ENCODE data around the gene TTBK2. TPM values are rescaled to one million over a fixed set of nuclear protein-coding genes. Genes with fewer than 3 reads are reported as not detected.
A peak's percentile ranks its signal among the peaks of the same experiment; 100 is the strongest.
"Not testable (repeated sequence)": the region's sequence is repeated elsewhere in the genome, so short reads cannot be mapped to it uniquely, and the experiment has no call there.

The TTBK2 gene
- 10 to 100 TPM; 26.2 to 30.7 (median 26.9) TPM for total RNA-seq
- total RNA-seq (2013): 19.4 TPM
- total RNA-seq: 18.3 to 115 (median 55.7) reads per million in 29 experiments

DNA sequence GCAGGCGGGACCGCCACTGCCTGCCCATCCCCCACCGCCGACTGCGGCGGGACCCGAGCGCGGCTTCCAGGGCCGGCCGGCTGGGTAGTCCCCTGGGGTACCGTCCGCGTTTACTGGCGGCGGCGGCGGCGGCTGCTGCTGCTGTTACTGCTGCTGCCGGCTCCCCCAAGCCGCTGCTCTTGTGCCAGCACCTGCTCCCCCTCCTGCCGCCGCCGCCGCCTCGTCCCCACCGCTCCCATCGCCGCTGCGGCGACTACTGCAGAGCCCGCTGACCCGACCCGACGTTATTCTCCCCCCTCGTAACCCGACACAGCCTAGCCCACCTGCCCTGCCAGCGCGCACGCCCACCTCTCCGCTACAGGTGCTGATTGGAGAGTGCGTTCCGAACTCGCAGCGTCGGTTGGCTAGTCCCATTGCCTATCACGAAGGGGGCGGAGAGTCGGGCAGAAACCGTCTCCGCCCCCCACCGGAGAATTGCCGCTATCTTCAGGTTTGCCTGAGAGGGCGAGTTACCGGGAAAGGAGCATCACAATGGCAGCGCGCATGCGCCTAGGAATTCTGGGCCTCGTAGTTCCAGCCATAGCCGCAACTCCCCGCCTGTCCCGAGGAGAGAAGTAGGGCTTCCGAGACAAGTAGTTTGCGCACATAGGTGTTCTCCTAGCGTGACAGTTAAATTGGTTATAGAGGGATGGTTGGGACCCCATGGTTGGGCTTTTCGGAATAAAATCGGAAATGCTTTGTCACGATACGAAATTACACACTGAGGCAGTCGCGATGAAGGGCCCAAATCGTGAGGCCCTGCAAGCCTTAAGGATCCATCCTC lies at the start of gene TTBK2:
Gene TTBK2 (minus strand): TSS at position 260 of the 823 bp plus-strand sequence. CDS start 42,161 bp downstream, outside the sequence.
- Mint-ChIP-seq H3K27ac (peak within 1 kb of the TSS; percentile 93 to 94), H3K4me3 (peak within 1 kb of the TSS; percentile 98), H3K36me3 (no peaks in the 10 kb centered on the region), H3K9me3 (no peaks in the 10 kb centered on the region), H3K4me1 (peaks cover 29 to 39% (median 37%) of the 10 kb centered on the region in 3 donors), H3K27me3 (no peaks in the 10 kb centered on the region)
- peak within 1 kb of the TSS; percentile 43 for H3K27ac ChIP-seq (ENCODE audit: low read length)
- no peaks in the 10 kb centered on the region for H3K9me3 ChIP-seq
- ChIA-PET CTCF (interaction anchor here in 1 of 2 donors (0.8 to 1.4 kb wide), 2 partner anchors 8 to 10 kb away, joined by 3 to 4 read pairs; no protein-coding TSS in a partner anchor), POLR2A (no interaction called here)
- no peaks in the 10 kb centered on the region for H3K27me3 ChIP-seq (replicated peaks in 1 of 2; ENCODE audit: control insufficient read depth in 2 of 2, extremely low read depth in 1 of 2, insufficient read depth in 2 of 2, low read length in 1 of 2)
- no peaks in the 10 kb centered on the region for H3K36me3 ChIP-seq (ENCODE audit: control insufficient read depth in 2 of 2, extremely low read depth in 1 of 2, insufficient read depth in 1 of 2, low read length in 1 of 2)
- ATAC-seq (replicated peaks in 1 of 4): peak; percentile 94 to 98 (median 95)
- H3K4me1 ChIP-seq (ENCODE audit: control insufficient read depth in 1 of 2, extremely low read depth in 1 of 2, insufficient read depth in 2 of 2, low read length in 2 of 2): peaks cover 14% of the 10 kb centered on the region in 2 experiments
- H3K4me3 ChIP-seq (ENCODE audit: control insufficient read depth in 1 of 2, extremely low read depth in 1 of 2, low read length in 1 of 2): peak within 1 kb of the TSS; percentile 75 to 85
- WGBS (ENCODE audit: insufficient coverage): under 1% methylated on average over 71 of the region's 72 CpGs
- DNase-seq: peak; percentile 92 to 99 (median 95)

- Histone ChIP-seq H3K27ac (ENCODE audit: low read length) (no peak overlapping the region), H3K27me3 (replicated peaks in 1 of 2; ENCODE audit: control insufficient read depth in 2 of 2, extremely low read depth in 1 of 2, insufficient read depth in 2 of 2, low read length in 1 of 2) (no peaks in the 10 kb centered on the region), H3K4me1 (ENCODE audit: control insufficient read depth in 1 of 2, extremely low read depth in 1 of 2, insufficient read depth in 2 of 2, low read length in 2 of 2) (no peaks in the 10 kb centered on the region), H3K4me3 (ENCODE audit: control insufficient read depth in 1 of 2, extremely low read depth in 1 of 2, low read length in 1 of 2) (no peak overlapping the region), H3K9me3 (no peaks in the 10 kb centered on the region), H3K36me3 (ENCODE audit: control insufficient read depth in 2 of 2, extremely low read depth in 1 of 2, insufficient read depth in 1 of 2, low read length in 1 of 2) (peaks cover 5 to 73% of the 10 kb centered on the region in 2 donors)
- CTCF ChIA-PET: no interaction called here
- Mint-ChIP-seq H3K36me3 (peaks cover 58% of the 10 kb centered on the region), H3K27ac (no peak overlapping the region), H3K4me1 (no peaks in the 10 kb centered on the region), H3K27me3 (no peaks in the 10 kb centered on the region), H3K4me3 (no peak overlapping the region), H3K9me3 (no peaks in the 10 kb centered on the region)
- DNase-seq: no peak
- POLR2A ChIA-PET: no interaction called here
- 100% methylated on average over 5 of the region's 5 CpGs for WGBS (ENCODE audit: insufficient coverage)
- no peak for ATAC-seq (replicated peaks in 1 of 4)
Observed at GRCh38 chr15:42964476-42964875, 43.9 kb upstream of the TTBK2 start.

- no peak overlapping the region for H3K27ac Mint-ChIP-seq
- no peak overlapping the region for H3K4me3 ChIP-seq (ENCODE audit: control insufficient read depth in 1 of 2, extremely low read depth in 1 of 2, low read length in 1 of 2)
- peaks cover 80% of the 10 kb centered on the region for H3K36me3 Mint-ChIP-seq
- no peaks in the 10 kb centered on the region for H3K27me3 Mint-ChIP-seq
- CTCF ChIA-PET: no interaction called here
- POLR2A ChIA-PET: no interaction called here
- peaks cover 12 to 75% of the 10 kb centered on the region in 2 donors for H3K36me3 ChIP-seq (ENCODE audit: control insufficient read depth in 2 of 2, extremely low read depth in 1 of 2, insufficient read depth in 1 of 2, low read length in 1 of 2)
- no peak for DNase-seq
- no peaks in the 10 kb centered on the region for H3K9me3 ChIP-seq
- no peaks in the 10 kb centered on the region for H3K4me1 ChIP-seq (ENCODE audit: control insufficient read depth in 1 of 2, extremely low read depth in 1 of 2, insufficient read depth in 2 of 2, low read length in 2 of 2)
- no peak overlapping the region for H3K4me3 Mint-ChIP-seq
- ATAC-seq (replicated peaks in 1 of 4): no peak
- no peaks in the 10 kb centered on the region for H3K9me3 Mint-ChIP-seq
- H3K27me3 ChIP-seq (replicated peaks in 1 of 2; ENCODE audit: control insufficient read depth in 2 of 2, extremely low read depth in 1 of 2, insufficient read depth in 2 of 2, low read length in 1 of 2): no peaks in the 10 kb centered on the region
- H3K27ac ChIP-seq (ENCODE audit: low read length): no peak overlapping the region
- no peaks in the 10 kb centered on the region for H3K4me1 Mint-ChIP-seq
Observed at GRCh38 chr15:42955518-42955917, 34.9 kb upstream of the TTBK2 start.

DNA sequence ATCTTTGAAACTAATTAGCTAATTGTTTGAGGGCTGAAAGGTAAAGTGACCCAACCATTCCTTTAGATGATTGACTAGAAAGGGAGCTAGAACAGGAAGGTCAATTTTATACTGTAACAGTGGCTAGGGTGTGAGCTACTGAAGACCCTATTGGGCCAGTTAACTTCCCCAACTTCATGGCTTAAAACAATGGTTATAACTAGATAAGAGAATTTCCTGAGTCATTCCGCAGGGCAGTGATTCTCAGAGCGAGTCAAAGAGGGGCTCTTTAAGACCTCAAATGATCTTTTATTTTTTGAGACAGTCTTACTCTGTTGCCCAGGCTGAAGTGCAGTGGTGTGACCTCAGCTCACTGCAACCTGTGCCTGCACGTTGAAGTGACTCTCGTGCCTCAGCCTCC lies 33.7 kb upstream of the TTBK2 start:
- no peak for ATAC-seq (replicated peaks in 1 of 4)
- POLR2A ChIA-PET: no interaction called here
- peaks cover 75% of the 10 kb centered on the region for H3K36me3 Mint-ChIP-seq
- DNase-seq: no peak
- no peaks in the 10 kb centered on the region for H3K27me3 ChIP-seq (replicated peaks in 1 of 2; ENCODE audit: control insufficient read depth in 2 of 2, extremely low read depth in 1 of 2, insufficient read depth in 2 of 2, low read length in 1 of 2)
- no peaks in the 10 kb centered on the region for H3K4me1 ChIP-seq (ENCODE audit: control insufficient read depth in 1 of 2, extremely low read depth in 1 of 2, insufficient read depth in 2 of 2, low read length in 2 of 2)
- H3K27ac Mint-ChIP-seq: no peak overlapping the region
- no peak overlapping the region for H3K27ac ChIP-seq (ENCODE audit: low read length)
- peaks cover 24 to 70% of the 10 kb centered on the region in 2 donors for H3K36me3 ChIP-seq (ENCODE audit: control insufficient read depth in 2 of 2, extremely low read depth in 1 of 2, insufficient read depth in 1 of 2, low read length in 1 of 2)
- H3K4me3 Mint-ChIP-seq: no peak overlapping the region
- no peaks in the 10 kb centered on the region for H3K4me1 Mint-ChIP-seq
- H3K4me3 ChIP-seq (ENCODE audit: control insufficient read depth in 1 of 2, extremely low read depth in 1 of 2, low read length in 1 of 2): no peak overlapping the region
- 100% methylated on average over 4 of the region's 4 CpGs for WGBS (ENCODE audit: insufficient coverage)
- H3K9me3 Mint-ChIP-seq: no peaks in the 10 kb centered on the region
- no peaks in the 10 kb centered on the region for H3K9me3 ChIP-seq
- CTCF ChIA-PET: no interaction called here
- no peaks in the 10 kb centered on the region for H3K27me3 Mint-ChIP-seq

DNA sequence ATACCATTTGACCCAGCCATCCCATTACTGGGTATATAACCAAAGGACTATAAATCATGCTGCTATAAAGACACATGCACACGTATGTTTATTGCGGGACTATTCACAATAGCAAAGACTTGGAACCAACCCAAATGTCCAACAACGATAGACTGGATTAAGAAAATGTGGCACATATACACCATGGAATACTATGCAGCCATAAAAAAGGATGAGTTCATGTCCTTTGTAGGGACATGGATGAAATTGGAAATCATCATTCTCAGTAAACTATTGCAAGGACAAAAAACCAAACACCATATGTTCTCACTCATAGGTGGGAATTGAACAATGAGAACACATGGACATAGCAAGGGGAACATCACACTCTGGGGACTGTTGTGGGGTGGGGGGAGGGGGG lies 28.3 kb upstream of the TTBK2 start:
- H3K9me3 ChIP-seq; POLR2A ChIA-PET; H3K4me3 Mint-ChIP-seq; H3K27me3 ChIP-seq (replicated peaks in 1 of 2; ENCODE audit: control insufficient read depth in 2 of 2, extremely low read depth in 1 of 2, insufficient read depth in 2 of 2, low read length in 1 of 2); H3K4me1 ChIP-seq (ENCODE audit: control insufficient read depth in 1 of 2, extremely low read depth in 1 of 2, insufficient read depth in 2 of 2, low read length in 2 of 2); H3K9me3 Mint-ChIP-seq; ATAC-seq (replicated peaks in 1 of 4); H3K27me3 Mint-ChIP-seq; H3K4me3 ChIP-seq (ENCODE audit: control insufficient read depth in 1 of 2, extremely low read depth in 1 of 2, low read length in 1 of 2); CTCF ChIA-PET; H3K27ac Mint-ChIP-seq; DNase-seq; H3K4me1 Mint-ChIP-seq; H3K27ac ChIP-seq (ENCODE audit: low read length): not testable (repeated sequence)
- WGBS (ENCODE audit: insufficient coverage): no CpG with 5 or more reads among the region's 3 CpGs
- H3K36me3 ChIP-seq (ENCODE audit: control insufficient read depth in 2 of 2, extremely low read depth in 1 of 2, insufficient read depth in 1 of 2, low read length in 1 of 2): peaks cover 16 to 65% of the 10 kb centered on the region in 2 donors
- H3K36me3 Mint-ChIP-seq: peaks cover 70% of the 10 kb centered on the region

GRCh38 chr15:42940527-42940926 lies 19.9 kb upstream of the TTBK2 start:
- Histone ChIP-seq H3K36me3 (ENCODE audit: control insufficient read depth in 2 of 2, extremely low read depth in 1 of 2, insufficient read depth in 1 of 2, low read length in 1 of 2) (peaks cover 0 to 18% of the 10 kb centered on the region in 2 donors), H3K9me3 (no peaks in the 10 kb centered on the region), H3K27ac (ENCODE audit: low read length) (no peak overlapping the region), H3K4me3 (ENCODE audit: control insufficient read depth in 1 of 2, extremely low read depth in 1 of 2, low read length in 1 of 2) (no peak overlapping the region), H3K4me1 (ENCODE audit: control insufficient read depth in 1 of 2, extremely low read depth in 1 of 2, insufficient read depth in 2 of 2, low read length in 2 of 2) (no peaks in the 10 kb centered on the region), H3K27me3 (replicated peaks in 1 of 2; ENCODE audit: control insufficient read depth in 2 of 2, extremely low read depth in 1 of 2, insufficient read depth in 2 of 2, low read length in 1 of 2) (no peaks in the 10 kb centered on the region)
- Mint-ChIP-seq H3K27me3 (no peaks in the 10 kb centered on the region), H3K36me3 (peaks cover 27% of the 10 kb centered on the region), H3K27ac (no peak overlapping the region), H3K4me3 (no peak overlapping the region), H3K4me1 (no peaks in the 10 kb centered on the region), H3K9me3 (no peaks in the 10 kb centered on the region)
- CTCF ChIA-PET: interaction anchor here in 1 of 2 donors (0.7 kb wide), 1 partner anchor 35 kb away, joined by 5 read pairs; no protein-coding TSS in a partner anchor
- ATAC-seq (replicated peaks in 1 of 4) (no peak), DNase-seq (no peak)
- no CpG with 5 or more reads among the region's 1 CpG for WGBS (ENCODE audit: insufficient coverage)
- POLR2A ChIA-PET: interaction anchor here in 1 of 2 donors (0.7 kb wide), 1 partner anchor 20 kb away, joined by 11 read pairs; no protein-coding TSS in a partner anchor
